Adrenal gland (tissue), 12 donors: Measurements from ENCODE around the gene LEMD1. TPM values are rescaled to one million over a fixed set of nuclear protein-coding genes. Genes with fewer than 3 reads are reported as not detected.
A peak's percentile ranks its signal among the peaks of the same experiment; 100 is the strongest.

Source experiments
- DNase-seq, 7 donors: peaks; one replicate each; pipeline ENCODE4 v3.0.0-alpha.2; 2019 to 2020
- H3K27ac ChIP-seq, 5 donors: fragments of 200-600 bp; sonication (generic) in 4 of 5; 1 replicate in 3 of 5; 2 replicates in 2 of 5; pipeline versions ENCODE4 v1.5.1 to v1.8.0; 2016 to 2020; ENCODE audit warnings: mild to moderate bottlenecking in 1 of 5
- H3K27me3 ChIP-seq: fragments of 200-600 bp; 2 replicates; pipeline ENCODE4 v1.8.0; 2021
- H3K36me3 ChIP-seq, 2 donors: fragments of 200-600 bp; replicated peaks in 1 of 2; 1 replicate in 1 of 2; 2 replicates in 1 of 2; pipeline versions ENCODE4 v1.5.1 to v1.8.0; 2018 to 2022
- H3K4me1 ChIP-seq, 2 donors: fragments of 200-600 bp; replicated peaks in 1 of 2; 1 replicate in 1 of 2; 2 replicates in 1 of 2; pipeline versions ENCODE4 v1.5.1 to v1.8.0; 2018 to 2021
- H3K4me3 ChIP-seq, 4 donors: fragments of 200-600 bp; sonication (generic) in 3 of 4; one replicate each; pipeline ENCODE4 v1.5.1; 2016 to 2018
- H3K9me3 ChIP-seq, 3 donors: fragments of 200-600 bp; sonication (generic) in 1 of 3; replicated peaks in 1 of 3; 1 replicate in 2 of 3; 2 replicates in 1 of 3; pipeline versions ENCODE4 v1.5.1 to v1.8.0; 2016 to 2021
- POLR2A ChIP-seq, 2 donors: fragments of 450-650 bp; IDR thresholded peaks; one replicate each; pipeline ENCODE4 v1.6.1; 2017; ENCODE audit warnings: antibody characterized with exemption in 2 of 2, mild to moderate bottlenecking in 2 of 2, moderate library complexity in 1 of 2
- WGBS, 4 donors: extraction: QIAGEN DNeasy Blood & Tissue Kit in 2 of 4; methylation state at CpG; one replicate each; pipeline versions ENCODE4 v1.1.5 to v1.1.7; 2013 to 2017; 5-methylcytosine and 5-hydroxymethylcytosine counted together
- intact Hi-C, 2 donors: fragments of 100-400 bp; cut with DNase I; formaldehyde crosslinking; loops; one replicate each; pipeline versions ENCODE4 v1.14.1 to v1.15.0; 2022 to 2023
- microRNA counts, 2 donors: library from miRNA; unstranded; fragments of <30 nt; microRNA quantifications; one replicate each; lab custom pipeline; 2016
- microRNA-seq, 3 donors: library from miRNA; unstranded; fragments of <30 nt; microRNA quantifications; one replicate each; pipeline ENCODE4, GENCODE V29; 2017 to 2020
- polyA plus RNA-seq, 3 donors: library from polyadenylated mRNA; stranded (reverse); fragments of 200-250 nt in 2 of 3; fragments of 350-450 nt in 1 of 3; fragmentation: Illumina TruSeq in 1 of 3; extraction: RNeasy Lipid Tissue Mini Kit (QIAGEN cat#74804) in 1 of 3; gene quantifications; one replicate each; pipeline ENCODE4 v1.2.3, GENCODE V29; 2013 to 2014
- small RNA-seq, 2 donors: library from RNA; depleted of rRNA; stranded (forward); fragments of <200 nt; gene quantifications; one replicate each; pipeline ENCODE3, GENCODE V24; 2016
- total RNA-seq, 9 donors: library from RNA; depleted of rRNA in 4 of 9; stranded (reverse); fragments of >200 nt in 4 of 9; fragments of 120-200 nt in 1 of 9; fragmentation: NEBNext Ultra II Directional in 1 of 9; extraction: Animal tissue kit (Norgen Biotek cat#: 25700) in 1 of 9; gene quantifications; one replicate each; pipeline versions ENCODE4 v1.1.0 to v1.2.4, GENCODE V29; 2013 to 2023
- TF ChIP-seq, protein P1 (sequence below), 6 experiments: fragments of 450-650 bp in 4 of 6; fragments of 200-600 bp in 2 of 6; sonication (generic) in 1 of 6; IDR thresholded peaks; 1 replicate in 5 of 6; 2 replicates in 1 of 6; pipeline versions ENCODE4 v1.5.1 to v1.8.0; 2016 to 2021; ENCODE audit warnings: antibody characterized with exemption in 6 of 6, mild to moderate bottlenecking in 2 of 6, moderate library complexity in 1 of 6
- donor health status: healthy with polysubstance abuse.
- donor health status: Bipolar disorder and iron deficiency.
- donor health status: DM: yes; HTN: yes; CAD: no.
- donor health status: DM: no; HTN: no; CAD: no.
- donor health status: DM: no; HTN: no; CAD: no.
- donor health status: DM: yes; HTN: yes; CAD: no.

Gene LEMD1
- total and polyA plus RNA-seq, 12 donors, result 0.64 TPM; not detected in 11

- H3K9me3 ChIP-seq, result no peaks in the 10 kb centered on the region
- intact Hi-C loops, result loop anchor here (5.0 to 10.0 kb wide), 4 partner anchors 144 to 189 kb away; no protein-coding TSS in a partner anchor
- WGBS, 4 donors, result 72 to 86% (median 73%) methylated on average over 7 of the region's 7 CpGs
- no peak for DNase-seq
- no peak overlapping the region for H3K27ac ChIP-seq
- peaks cover 5 to 6% of the 10 kb centered on the region in 2 donors for H3K4me1 ChIP-seq
- H3K4me3 ChIP-seq, result no peak overlapping the region
- no peaks in the 10 kb centered on the region for H3K36me3 ChIP-seq
- H3K27me3 ChIP-seq, result no peaks in the 10 kb centered on the region
- TF ChIP-seq, protein P1, sequence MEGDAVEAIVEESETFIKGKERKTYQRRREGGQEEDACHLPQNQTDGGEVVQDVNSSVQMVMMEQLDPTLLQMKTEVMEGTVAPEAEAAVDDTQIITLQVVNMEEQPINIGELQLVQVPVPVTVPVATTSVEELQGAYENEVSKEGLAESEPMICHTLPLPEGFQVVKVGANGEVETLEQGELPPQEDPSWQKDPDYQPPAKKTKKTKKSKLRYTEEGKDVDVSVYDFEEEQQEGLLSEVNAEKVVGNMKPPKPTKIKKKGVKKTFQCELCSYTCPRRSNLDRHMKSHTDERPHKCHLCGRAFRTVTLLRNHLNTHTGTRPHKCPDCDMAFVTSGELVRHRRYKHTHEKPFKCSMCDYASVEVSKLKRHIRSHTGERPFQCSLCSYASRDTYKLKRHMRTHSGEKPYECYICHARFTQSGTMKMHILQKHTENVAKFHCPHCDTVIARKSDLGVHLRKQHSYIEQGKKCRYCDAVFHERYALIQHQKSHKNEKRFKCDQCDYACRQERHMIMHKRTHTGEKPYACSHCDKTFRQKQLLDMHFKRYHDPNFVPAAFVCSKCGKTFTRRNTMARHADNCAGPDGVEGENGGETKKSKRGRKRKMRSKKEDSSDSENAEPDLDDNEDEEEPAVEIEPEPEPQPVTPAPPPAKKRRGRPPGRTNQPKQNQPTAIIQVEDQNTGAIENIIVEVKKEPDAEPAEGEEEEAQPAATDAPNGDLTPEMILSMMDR (IDR thresholded peaks at IDR 0.05), result no peak
- TF ChIP-seq POLR2A (IDR thresholded peaks at IDR 0.05), result no peak
These were observed 83.8 kb downstream of the LEMD1 start for GRCh38 chr1:205338011-205338410.

DNA sequence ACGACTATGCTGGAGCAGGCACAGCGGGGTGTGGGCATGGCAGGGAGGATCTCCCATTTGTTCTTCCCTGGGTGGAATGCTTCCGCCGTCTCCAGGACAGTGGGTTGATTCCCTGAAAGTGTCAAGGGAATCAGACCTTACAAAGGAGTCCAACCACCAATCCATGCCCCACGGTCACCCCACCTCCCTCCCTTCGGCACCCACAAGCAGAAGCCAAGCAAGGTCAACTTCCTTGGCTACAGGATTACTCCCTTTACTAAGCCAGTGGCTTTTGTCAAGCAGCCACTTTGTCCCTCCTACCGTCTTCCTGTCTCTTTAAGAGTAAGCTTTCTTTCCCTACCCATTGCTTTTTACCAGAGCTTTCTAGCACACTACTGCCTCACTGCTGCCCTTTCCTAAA is 84.4 kb downstream of the LEMD1 start:
- Histone ChIP-seq H3K36me3 (no peaks in the 10 kb centered on the region), H3K4me3 (no peak overlapping the region), H3K4me1 (peaks cover 5 to 6% of the 10 kb centered on the region in 2 donors), H3K27me3 (no peaks in the 10 kb centered on the region), H3K27ac (no peak overlapping the region), H3K9me3 (no peaks in the 10 kb centered on the region)
- DNase-seq, result peak in 1 of 7 donors; percentile 27
- WGBS, 4 donors, result 56 to 67% (median 65%) methylated on average over 5 to 7 of the region's 7 CpGs
- intact Hi-C loops, result loop anchor here (5.0 to 10.0 kb wide), 4 partner anchors 145 to 190 kb away; no protein-coding TSS in a partner anchor
- no peak for TF ChIP-seq POLR2A (IDR thresholded peaks at IDR 0.05)
- TF ChIP-seq, protein P1 (IDR thresholded peaks at IDR 0.05), result no peak

- Histone ChIP-seq H3K27me3 (no peaks in the 10 kb centered on the region), H3K4me1 (peaks cover under 1 to 1% of the 10 kb centered on the region in 2 donors), H3K4me3 (no peak overlapping the region), H3K9me3 (no peaks in the 10 kb centered on the region), H3K36me3 (no peaks in the 10 kb centered on the region), H3K27ac (no peak overlapping the region)
- no peak for TF ChIP-seq POLR2A (IDR thresholded peaks at IDR 0.05)
- TF ChIP-seq, protein P1 (IDR thresholded peaks at IDR 0.05), result peak; percentile 84 to 99 (median 96)
- DNase-seq, result peak; percentile 86 to 92 (median 89)
- intact Hi-C loops, result loop anchor here (5.0 to 10.0 kb wide), 4 partner anchors 147 to 192 kb away; no protein-coding TSS in a partner anchor
- WGBS, 4 donors, result 3 to 24% (median 6%) methylated on average over 2 to 4 of the region's 4 CpGs
These were observed 86.2 kb downstream of the LEMD1 start for GRCh38 chr1:205335692-205336091.

GRCh38 chr1:205332015-205332791 is 89.7 kb downstream of the LEMD1 start:
- H3K36me3 ChIP-seq, result no peaks in the 10 kb centered on the region
- H3K27ac ChIP-seq, result no peak overlapping the region
- no peak overlapping the region for H3K4me3 ChIP-seq
- intact Hi-C loops, result loop anchor here in 1 of 2 donors (10.0 kb wide), 1 partner anchor 193 kb away; no protein-coding TSS in a partner anchor
- TF ChIP-seq POLR2A (IDR thresholded peaks at IDR 0.05), result no peak
- no peak for DNase-seq
- no peaks in the 10 kb centered on the region for H3K4me1 ChIP-seq
- H3K27me3 ChIP-seq, result no peaks in the 10 kb centered on the region
- no peaks in the 10 kb centered on the region for H3K9me3 ChIP-seq
- 83 to 88% (median 84%) methylated on average over 11 of the region's 11 CpGs for WGBS, 4 donors

MicroRNAs encoded within 50 kb of the gene (microRNA counts, 767-probe panel; counts per million panel counts)
- microRNA hsa-miR-135b-5p (lab: Ali Mortazavi, UCI), result 1,969 to 2,227 counts per million in 2 donors

Small RNA genes lying within 50 kb of the gene (microRNA-seq; reads per million reads assigned to microRNA genes)
- 6.5 to 57.2 (median 7.4) reads per million in 3 donors for gene MIR135B

Small RNA genes lying within 50 kb of the gene (small RNA-seq; reads per million reads assigned to genes)
- gene MIR135B (0.08 to 0.24 reads per million in 2 donors), gene SNRPGP10 (0 reads per million in 2 donors)

Other genes starting within 250 kb of the LEMD1 start
- 10 to 100 TPM; 14.9 to 22.9 (median 17.7) TPM for gene DSTYK, start 210.4 kb downstream of the LEMD1 start, total RNA-seq
- 10 to 100 TPM in 1 of 3 donors, 1 to 10 TPM in 2; 4.4 to 12.8 (median 6.7) TPM for gene DSTYK, start 210.4 kb downstream of the LEMD1 start, polyA plus RNA-seq
- 10 to 100 TPM in 3 of 9 donors, 1 to 10 TPM in 6; 2.3 to 33.2 (median 7.6) TPM for gene TMCC2, start 194.1 kb downstream of the LEMD1 start, total RNA-seq
- gene TMCC2, start 194.1 kb downstream of the LEMD1 start, polyA plus RNA-seq, result 10 to 100 TPM in 1 of 3 donors, 1 to 10 TPM in 2; 3.3 to 11.2 (median 3.3) TPM
- 1 to 10 TPM; 1.2 to 9.9 (median 6.7) TPM for gene NUAK2, start 100.3 kb downstream of the LEMD1 start, total RNA-seq
- 1 to 10 TPM in 2 of 3 donors, under 1 TPM in 1; 0.95 to 1.9 (median 1.8) TPM for gene NUAK2, start 100.3 kb downstream of the LEMD1 start, polyA plus RNA-seq
- 10 to 100 TPM in 8 of 9 donors, 1 to 10 TPM in 1; 5.1 to 74.9 (median 40.7) TPM for gene KLHDC8A, start 65.1 kb downstream of the LEMD1 start, total RNA-seq
- 10 to 100 TPM; 24.6 to 60.9 (median 32.2) TPM for gene KLHDC8A, start 65.1 kb downstream of the LEMD1 start, polyA plus RNA-seq
- under 1 TPM in 1 of 9 donors, not detected in 8; 0.06 TPM for gene BLACAT1, start 34.0 kb upstream of the LEMD1 start, total RNA-seq
- gene BLACAT1, start 34.0 kb upstream of the LEMD1 start, polyA plus RNA-seq, result under 1 TPM; 0.03 to 0.08 (median 0.05) TPM
- gene CDK18, start 82.6 kb upstream of the LEMD1 start, total RNA-seq, result 10 to 100 TPM in 7 of 9 donors, 1 to 10 TPM in 2; 3.2 to 31.3 (median 18.5) TPM
- gene CDK18, start 82.6 kb upstream of the LEMD1 start, polyA plus RNA-seq, result 10 to 100 TPM in 2 of 3 donors, 1 to 10 TPM in 1; 4.0 to 52.0 (median 14.7) TPM
- 10 to 100 TPM; 11.9 to 40.2 (median 14.9) TPM for gene ELK4, start 210.0 kb upstream of the LEMD1 start, total RNA-seq
- 1 to 10 TPM; 3.6 to 9.9 (median 4.5) TPM for gene ELK4, start 210.0 kb upstream of the LEMD1 start, polyA plus RNA-seq